Activated CD8-positive, alpha-beta memory T cell treated with anti-CD3 and anti-CD28 coated beads, Interleukin-2, amount 10 ng/mL, durations not matched to agents 7 days and 5 days (primary cell): ENCODE results near the gene POLR1A. TPM values are rescaled to one million over a fixed set of nuclear protein-coding genes. Genes with fewer than 3 reads are reported as not detected.
A peak's percentile ranks its signal among the peaks of the same experiment; 100 is the strongest.

Source experiments
- ATAC-seq: fragments of 150-1000 bp; cut with Tn5 transposase; one replicate; pipeline ENCODE4 v1.10.0; 2021; ENCODE audit warnings: moderate library complexity
- CTCF ChIA-PET: fragments of 350-600 bp; sonication (Branson Sonifier 250); formaldehyde crosslinking; loops from one replicate; lab custom pipeline; 2021; ENCODE audit warnings: antibody characterized with exemption; lab: Charles Lee
- DNase-seq: peaks from one replicate; pipeline ENCODE4 v3.0.0-alpha.2; 2020
- H3K27ac Mint-ChIP-seq: one replicate; pipeline ENCODE4 v1.8.0; 2021; ENCODE audit warnings: mild to moderate bottlenecking, mixed read lengths
- H3K27me3 Mint-ChIP-seq: one replicate; pipeline ENCODE4 v1.8.0; 2021; ENCODE audit warnings: mixed read lengths
- H3K36me3 Mint-ChIP-seq: one replicate; pipeline ENCODE4 v1.8.0; 2021; ENCODE audit warnings: mild to moderate bottlenecking, mixed read lengths
- H3K4me1 Mint-ChIP-seq: one replicate; pipeline ENCODE4 v1.8.0; 2021; ENCODE audit warnings: mixed read lengths
- H3K4me3 Mint-ChIP-seq: one replicate; pipeline ENCODE4 v1.8.0; 2021; ENCODE audit warnings: mild to moderate bottlenecking, moderate library complexity, mixed read lengths
- H3K9me3 Mint-ChIP-seq: one replicate; pipeline ENCODE4 v1.8.0; 2022; ENCODE audit warnings: low read depth, mixed read lengths
- total RNA-seq, 2 experiments: library from RNA; stranded (reverse); gene quantifications; one replicate each; pipeline ENCODE4 v1.2.3, GENCODE V29; 2021

POLR1A gene
- total RNA-seq: 10 to 100 TPM; 38.2 to 51.2 TPM

GRCh38 chr2:86105252-86105968 lies at the start of gene POLR1A:
POLR1A (minus strand) TSS chr2:86105886; CDS start chr2:86105776, 110 bp downstream.
- DNase-seq (peak; percentile 92), ATAC-seq (peak; percentile 77)
- CTCF ChIA-PET: interaction anchor here (0.5 to 2.5 kb wide), 8 partner anchors 11 to 278 kb away, joined by 3 to 16 read pairs (median 4); no protein-coding TSS in a partner anchor
- peaks cover 56% of the 10 kb centered on the region for H3K4me1 Mint-ChIP-seq
- H3K27ac Mint-ChIP-seq: peak within 1 kb of the TSS; percentile 97
- H3K9me3 Mint-ChIP-seq: no peaks in the 10 kb centered on the region
- H3K4me3 Mint-ChIP-seq: peak within 1 kb of the TSS; percentile 93
- H3K36me3 Mint-ChIP-seq: peaks cover 45% of the 10 kb centered on the region
- H3K27me3 Mint-ChIP-seq: no peaks in the 10 kb centered on the region

- no peak overlapping the region for H3K4me3 Mint-ChIP-seq
- DNase-seq: no peak
- CTCF ChIA-PET: no interaction called here
- no peak for ATAC-seq
- H3K27ac Mint-ChIP-seq: no peak overlapping the region
- H3K36me3 Mint-ChIP-seq: peaks cover 54% of the 10 kb centered on the region
- H3K27me3 Mint-ChIP-seq: no peaks in the 10 kb centered on the region
- peaks cover 4% of the 10 kb centered on the region for H3K4me1 Mint-ChIP-seq
- H3K9me3 Mint-ChIP-seq: no peaks in the 10 kb centered on the region
These were observed 44.8 kb upstream of the POLR1A start for GRCh38 chr2:86150502-86150901.

GRCh38 chr2:86147793-86148192 lies 42.1 kb upstream of the POLR1A start:
- Mint-ChIP-seq H3K27ac (peak overlapping the region; percentile 65), H3K9me3 (no peaks in the 10 kb centered on the region), H3K4me1 (peaks cover 4% of the 10 kb centered on the region), H3K27me3 (no peaks in the 10 kb centered on the region), H3K4me3 (no peak overlapping the region), H3K36me3 (peaks cover 62% of the 10 kb centered on the region)
- no peak for ATAC-seq
- no peak for DNase-seq
- CTCF ChIA-PET: no interaction called here

GRCh38 chr2:86143926-86144685 lies 38.4 kb upstream of the POLR1A start:
- H3K4me3 Mint-ChIP-seq: no peak overlapping the region
- CTCF ChIA-PET: no interaction called here
- no peaks in the 10 kb centered on the region for H3K9me3 Mint-ChIP-seq
- no peak overlapping the region for H3K27ac Mint-ChIP-seq
- peaks cover 6% of the 10 kb centered on the region for H3K4me1 Mint-ChIP-seq
- DNase-seq: no peak
- ATAC-seq: no peak
- H3K27me3 Mint-ChIP-seq: no peaks in the 10 kb centered on the region
- peaks cover 56% of the 10 kb centered on the region for H3K36me3 Mint-ChIP-seq

GRCh38 chr2:86143307-86143706 lies 37.6 kb upstream of the POLR1A start:
- CTCF ChIA-PET: interaction anchor here (0.9 kb wide), 1 partner anchor 9 kb away, joined by 3 read pairs; no protein-coding TSS in a partner anchor
- ATAC-seq (no peak), DNase-seq (no peak)
- peaks cover 10% of the 10 kb centered on the region for H3K4me1 Mint-ChIP-seq
- no peak overlapping the region for H3K27ac Mint-ChIP-seq
- H3K9me3 Mint-ChIP-seq: no peaks in the 10 kb centered on the region
- H3K4me3 Mint-ChIP-seq: no peak overlapping the region
- no peaks in the 10 kb centered on the region for H3K27me3 Mint-ChIP-seq
- peaks cover 59% of the 10 kb centered on the region for H3K36me3 Mint-ChIP-seq

GRCh38 chr2:86142436-86143257 lies 37.0 kb upstream of the POLR1A start:
- CTCF ChIA-PET: interaction anchor here (0.9 kb wide), 1 partner anchor 8 kb away, joined by 3 read pairs; no protein-coding TSS in a partner anchor
- peaks cover 60% of the 10 kb centered on the region for H3K36me3 Mint-ChIP-seq
- no peak overlapping the region for H3K4me3 Mint-ChIP-seq
- H3K4me1 Mint-ChIP-seq: peaks cover 6% of the 10 kb centered on the region
- no peaks in the 10 kb centered on the region for H3K9me3 Mint-ChIP-seq
- H3K27ac Mint-ChIP-seq: no peak overlapping the region
- no peaks in the 10 kb centered on the region for H3K27me3 Mint-ChIP-seq
- no peak for DNase-seq
- ATAC-seq: no peak

- Mint-ChIP-seq H3K4me1 (peaks cover 6% of the 10 kb centered on the region), H3K36me3 (peaks cover 67% of the 10 kb centered on the region), H3K4me3 (no peak overlapping the region), H3K9me3 (no peaks in the 10 kb centered on the region), H3K27ac (no peak overlapping the region), H3K27me3 (no peaks in the 10 kb centered on the region)
- ATAC-seq: no peak
- DNase-seq: no peak
- CTCF ChIA-PET: no interaction called here
These were observed 35.3 kb upstream of the POLR1A start for GRCh38 chr2:86140969-86141392.

- Mint-ChIP-seq H3K36me3 (peaks cover 69% of the 10 kb centered on the region), H3K4me1 (peaks cover 6% of the 10 kb centered on the region), H3K9me3 (no peaks in the 10 kb centered on the region), H3K4me3 (no peak overlapping the region), H3K27ac (peak overlapping the region; percentile 24), H3K27me3 (no peaks in the 10 kb centered on the region)
- CTCF ChIA-PET: no interaction called here
- no peak for ATAC-seq
- DNase-seq: no peak
These were observed 34.3 kb upstream of the POLR1A start for GRCh38 chr2:86139981-86140380.

GRCh38 chr2:86138736-86139625 lies 33.3 kb upstream of the POLR1A start:
- CTCF ChIA-PET: no interaction called here
- no peaks in the 10 kb centered on the region for H3K27me3 Mint-ChIP-seq
- peak overlapping the region; percentile 33 for H3K27ac Mint-ChIP-seq
- no peak overlapping the region for H3K4me3 Mint-ChIP-seq
- H3K4me1 Mint-ChIP-seq: peaks cover 6% of the 10 kb centered on the region
- H3K36me3 Mint-ChIP-seq: peaks cover 67% of the 10 kb centered on the region
- DNase-seq (no peak), ATAC-seq (no peak)
- H3K9me3 Mint-ChIP-seq: no peaks in the 10 kb centered on the region

- no peak for ATAC-seq
- CTCF ChIA-PET: no interaction called here
These were observed 30.5 kb upstream of the POLR1A start for GRCh38 chr2:86136141-86136540.

GRCh38 chr2:86135653-86136052 lies 30.0 kb upstream of the POLR1A start:
- Mint-ChIP-seq H3K27me3 (no peaks in the 10 kb centered on the region), H3K9me3 (no peaks in the 10 kb centered on the region), H3K36me3 (peaks cover 84% of the 10 kb centered on the region), H3K4me3 (no peak overlapping the region), H3K4me1 (peaks cover 6% of the 10 kb centered on the region), H3K27ac (no peak overlapping the region)
- DNase-seq (no peak), ATAC-seq (no peak)
- CTCF ChIA-PET: no interaction called here

More at GRCh38 chr2:86136141-86136540, 30.5 kb upstream of the POLR1A start:
- Mint-ChIP-seq H3K9me3 (no peaks in the 10 kb centered on the region), H3K4me3 (no peak overlapping the region), H3K27me3 (no peaks in the 10 kb centered on the region), H3K27ac (peak overlapping the region; percentile 21), H3K4me1 (peaks cover 6% of the 10 kb centered on the region), H3K36me3 (peaks cover 80% of the 10 kb centered on the region)
- no peak for DNase-seq

- no peak for ATAC-seq
- Mint-ChIP-seq H3K36me3 (peaks cover 81% of the 10 kb centered on the region), H3K9me3 (no peaks in the 10 kb centered on the region), H3K27me3 (no peaks in the 10 kb centered on the region), H3K4me3 (no peak overlapping the region), H3K27ac (no peak overlapping the region), H3K4me1 (peaks cover 6% of the 10 kb centered on the region)
- DNase-seq: no peak
- CTCF ChIA-PET: interaction anchor here (0.9 to 1.2 kb wide), 4 partner anchors 9 to 308 kb away, joined by 3 to 4 read pairs (median 3); no protein-coding TSS in a partner anchor
These were observed 29.0 kb upstream of the POLR1A start for GRCh38 chr2:86134709-86135108.
